HepG2 (cell line): Measurements from ENCODE around the gene RBCK1. TPM values are rescaled to one million over a fixed set of nuclear protein-coding genes. Genes with fewer than 3 reads are reported as not detected.

Experiments used
- ATAC-seq: fragments of 200-7000 bp; cut with Tn5 transposase; 3 replicates; pipeline ENCODE4 v1.9.1; 2020; ENCODE audit warnings: mild to moderate bottlenecking, moderate library complexity
- BruUV-seq: library from RNA; stranded (reverse); fragments of 400-500 nt; replicated peaks from 2 replicates; lab custom pipeline; 2021; lab: Mats Ljungman, UMichigan
- CTCF ChIA-PET: fragments of 300-600 bp; formaldehyde crosslinking; extraction: SDS; loops from one replicate; lab custom pipeline; 2021; ENCODE audit warnings: low total read pairs, inconsistent platforms, low intra/inter-chr PET ratio; lab: Yijun Ruan, JAX
- POLR2A ChIA-PET: fragments of 350-600 bp; sonication (Branson Sonifier 250); formaldehyde crosslinking; loops from one replicate; lab custom pipeline; 2020; ENCODE audit warnings: antibody characterized with exemption, inconsistent platforms; lab: Yijun Ruan, JAX
- DNase-seq: peaks from one replicate; pipeline ENCODE4 v3.0.0-alpha.2; 2015; ENCODE audit warnings: low spot score
- FAIRE-seq: peaks from 3 replicates; lab custom pipeline; 2011; peaks lifted over from hg19 to GRCh38; lab: Jason Lieb, UNC
- H2AFZ ChIP-seq: one replicate; pipeline ENCODE4 v1.6.1; 2011; ENCODE audit warnings: low read length, inconsistent platforms
- H3K27ac ChIP-seq: fragments of 300-600 bp; 3 replicates; pipeline ENCODE4 v1.8.0; 2011; ENCODE audit warnings: mixed run types, mild to moderate bottlenecking, mixed read lengths, low read length, inconsistent platforms; ENCODE audit not compliant: insufficient read depth; ENCODE audit errors: extremely low read length
- H3K27me3 ChIP-seq, 2 experiments: fragments of 200-600 bp in 1 of 2; 2 replicates in 1 of 2; 3 replicates in 1 of 2; pipeline versions ENCODE4 v1.6.0 to v1.8.0; 2011; ENCODE audit warnings: low read length in 2 of 2, mild to moderate bottlenecking in 2 of 2, moderate library complexity in 2 of 2, inconsistent platforms in 1 of 2; ENCODE audit not compliant: insufficient read depth in 2 of 2, control insufficient read depth in 1 of 2
- H3K36me3 ChIP-seq, 2 experiments: fragments of 200-600 bp in 1 of 2; replicated peaks in 1 of 2; 2 replicates in 1 of 2; 3 replicates in 1 of 2; pipeline versions ENCODE4 v1.5.1 to v1.8.0; 2011; ENCODE audit warnings: low read length in 2 of 2, inconsistent platforms in 1 of 2; ENCODE audit not compliant: insufficient read depth in 2 of 2, control insufficient read depth in 1 of 2
- H3K4me1 ChIP-seq: 2 replicates; pipeline ENCODE4 v1.5.1; 2012; ENCODE audit warnings: low read length, inconsistent platforms; ENCODE audit not compliant: insufficient read depth
- H3K4me2 ChIP-seq: 2 replicates; pipeline ENCODE4 v1.6.0; 2011; ENCODE audit warnings: low read depth, low read length, inconsistent platforms
- H3K4me3 ChIP-seq, 3 experiments: fragments of 200-600 bp in 1 of 3; sonication (generic), shearing (Covaris generic) in 1 of 3; replicated peaks in 1 of 3; 2 replicates each; pipeline ENCODE4 v1.5.1; 2011 to 2016; ENCODE audit warnings: low read length in 3 of 3, inconsistent platforms in 2 of 3, low read depth in 2 of 3, mild to moderate bottlenecking in 2 of 3, control low read depth in 1 of 3, mixed read lengths in 1 of 3; ENCODE audit not compliant: insufficient read depth in 1 of 3
- H3K79me2 ChIP-seq: one replicate; pipeline ENCODE4 v1.6.1; 2011; ENCODE audit warnings: low read length, inconsistent platforms; ENCODE audit not compliant: insufficient read depth
- H3K9ac ChIP-seq: 2 replicates; pipeline ENCODE4 v1.6.0; 2011; ENCODE audit warnings: mild to moderate bottlenecking, low read depth, low read length, inconsistent platforms; ENCODE audit not compliant: insufficient read depth
- H3K9me3 ChIP-seq: 2 replicates; pipeline ENCODE4 v1.5.1; 2012; ENCODE audit warnings: mild to moderate bottlenecking, low read length
- H4K20me1 ChIP-seq: 2 replicates; pipeline ENCODE4 v1.6.0; 2011; ENCODE audit warnings: inconsistent platforms, mild to moderate bottlenecking, low read length, moderate library complexity; ENCODE audit not compliant: insufficient read depth
- IRF2 ChIP-seq: IDR thresholded peaks from 2 replicates; pipeline ENCODE4 v1.6.1; 2018; ENCODE audit warnings: missing genetic modification reagents, missing compliant biosample characterization
- MAFF ChIP-seq: IDR thresholded peaks from 2 replicates; pipeline ENCODE4 v1.6.1; 2011; ENCODE audit warnings: low read depth, low read length, improper control_type of control experiment
- MAFK ChIP-seq, 2 experiments: IDR thresholded peaks in 1 of 2; conservative IDR thresholded peaks in 1 of 2; 2 replicates each; pipeline ENCODE4 v1.6.1; 2011; ENCODE audit warnings: improper control_type of control experiment in 2 of 2, low read length in 2 of 2
- MTF2 ChIP-seq: sonication (generic); formaldehyde crosslinking; IDR thresholded peaks from 2 replicates; pipeline ENCODE4 v1.5.0; 2020; ENCODE audit warnings: missing genetic modification reagents, borderline replicate concordance
- NFE2 ChIP-seq: sonication (generic); formaldehyde crosslinking; IDR thresholded peaks from 2 replicates; pipeline ENCODE4 v1.4.0; 2020; ENCODE audit warnings: missing genetic modification reagents
- NFE2L2 ChIP-seq: fragments of 150-350 bp; IDR thresholded peaks from 2 replicates; pipeline ENCODE4 v1.6.1; 2014; ENCODE audit warnings: low read length
- RXRA ChIP-seq: sonication (generic); formaldehyde crosslinking; IDR thresholded peaks from 2 replicates; pipeline ENCODE4 v1.5.1; 2020; ENCODE audit warnings: missing genetic modification reagents
- ZSCAN21 ChIP-seq: sonication (generic); formaldehyde crosslinking; IDR thresholded peaks from 2 replicates; pipeline ENCODE4 v1.8.0; 2022; ENCODE audit warnings: mild to moderate bottlenecking, missing genetic modification reagents, moderate library complexity, borderline replicate concordance
- WGBS: methylation state at CpG from one replicate; pipeline ENCODE4 v1.1.6; 2017; ENCODE audit warnings: low lambda C conversion rate; 5-methylcytosine and 5-hydroxymethylcytosine counted together
- in situ Hi-C: cut with HindIII; loops from 2 replicates; pipeline ENCODE4 v1.10.0; 2017; ENCODE audit warnings: low pct_unique_long_range_greater_than_20kb; ENCODE audit not compliant: extremely low pct_ligation_motif_present
- intact Hi-C: fragments of 100-400 bp; cut with micrococcal nuclease; formaldehyde crosslinking; loops from one replicate; pipeline ENCODE4 v1.10.0; 2022; ENCODE audit not compliant: unreplicated experiment
- polyA plus RNA-seq, 8 experiments: library from polyadenylated mRNA; depleted of rRNA in 3 of 8; stranded (reverse) in 7 of 8; unstranded in 1 of 8; fragments of >200 nt; fragmentation: Illumina TruSeq in 4 of 8; extraction: Trizol in 4 of 8; gene quantifications; 2 replicates each; pipeline versions ENCODE4 v1.2.1 to v1.2.3, GENCODE V29; 2011 to 2016; ENCODE audit warnings: low read depth in 4 of 8, missing spikeins in 1 of 8, mixed read lengths in 1 of 8; ENCODE audit not compliant: insufficient read depth in 1 of 8
- total RNA-seq, 5 experiments: library from RNA; depleted of rRNA; stranded (reverse); fragments of >200 nt; fragmentation: Illumina TruSeq; extraction: Trizol; gene quantifications; 2 replicates each; pipeline ENCODE4 v1.2.3, GENCODE V29; 2016; ENCODE audit warnings: low read depth in 1 of 5
- TF ChIP-seq, protein P1 (sequence below): sonication (generic); formaldehyde crosslinking; IDR thresholded peaks from 2 replicates; pipeline ENCODE4 v1.4.0; 2020; ENCODE audit warnings: missing genetic modification reagents

The RBCK1 gene
- total and polyA plus RNA-seq, 2 of the 13 experiments (the other 11 are each of a cell fraction or from before 2014, with no cell fraction given): 149 to 215 TPM

- Histone ChIP-seq H3K4me1 (no peaks in the 10 kb centered on the region), H3K9ac (no peak overlapping the region), H3K9me3 (no peaks in the 10 kb centered on the region), H4K20me1 (peaks cover 3% of the 10 kb centered on the region; the same call in 1 of the 2 replicates), H3K4me3 (no peak overlapping the region), H2AFZ (no peak overlapping the region), H3K4me2 (no peak overlapping the region), H3K27ac (peak overlapping the region; percentile 15), H3K36me3 (peaks cover 45 to 76% of the 10 kb centered on the region in 2 experiments), H3K79me2 (peaks cover 22% of the 10 kb centered on the region), H3K27me3 (no peaks in the 10 kb centered on the region)
- ChIA-PET POLR2A (interaction anchor here (1.0 to 1.5 kb wide), 2 partner anchors 89 to 97 kb away, joined by 3 read pairs; no protein-coding TSS in a partner anchor), CTCF (no interaction called here)
- DNase-seq (no peak), FAIRE-seq (no peak), ATAC-seq (no peak)
- no TSS peak for BruUV-seq
- 91% methylated on average over 12 of the region's 12 CpGs for WGBS
- TF ChIP-seq ZSCAN21 (CRISPR knock-in tag) (no peak), NFE2 (CRISPR knock-in tag) (peak; percentile 53; the same call in 1 of the 2 replicates), RXRA (CRISPR knock-in tag) (0 out of 2 replicates have a peak, but pooled peaks have one; percentile 28), MAFF (peak; percentile 99), IRF2 (CRISPR knock-in tag) (no peak), MAFK (conservative IDR thresholded peaks at IDR 0.05 in 1 of 2, IDR thresholded peaks at IDR 0.05 in 1 of 2; ENCODE audit: low read length in 2 of 2) (peak; percentile 99 to 100), NFE2L2 (peak; percentile 97), MTF2 (CRISPR knock-in tag) (no peak)
- TF ChIP-seq, protein P1, sequence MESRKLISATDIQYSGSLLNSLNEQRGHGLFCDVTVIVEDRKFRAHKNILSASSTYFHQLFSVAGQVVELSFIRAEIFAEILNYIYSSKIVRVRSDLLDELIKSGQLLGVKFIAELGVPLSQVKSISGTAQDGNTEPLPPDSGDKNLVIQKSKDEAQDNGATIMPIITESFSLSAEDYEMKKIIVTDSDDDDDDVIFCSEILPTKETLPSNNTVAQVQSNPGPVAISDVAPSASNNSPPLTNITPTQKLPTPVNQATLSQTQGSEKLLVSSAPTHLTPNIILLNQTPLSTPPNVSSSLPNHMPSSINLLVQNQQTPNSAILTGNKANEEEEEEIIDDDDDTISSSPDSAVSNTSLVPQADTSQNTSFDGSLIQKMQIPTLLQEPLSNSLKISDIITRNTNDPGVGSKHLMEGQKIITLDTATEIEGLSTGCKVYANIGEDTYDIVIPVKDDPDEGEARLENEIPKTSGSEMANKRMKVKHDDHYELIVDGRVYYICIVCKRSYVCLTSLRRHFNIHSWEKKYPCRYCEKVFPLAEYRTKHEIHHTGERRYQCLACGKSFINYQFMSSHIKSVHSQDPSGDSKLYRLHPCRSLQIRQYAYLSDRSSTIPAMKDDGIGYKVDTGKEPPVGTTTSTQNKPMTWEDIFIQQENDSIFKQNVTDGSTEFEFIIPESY (CRISPR knock-in tag): peak; percentile 19; the same call in 1 of the 2 replicates
- in situ Hi-C loops (no loop called here), intact Hi-C loops (no loop called here)
These were observed 36.8 kb downstream of the RBCK1 start for GRCh38 chr20:444862-445426.
